GM18861 (cell line): ENCODE results near the gene PNPO.
"Not testable (repeated sequence)": the region's sequence is repeated elsewhere in the genome, so short reads cannot be mapped to it uniquely, and the experiment has no call there.

ENCODE experiments used
- ATAC-seq: cut with Tn5 transposase; IDR thresholded peaks from one replicate; pipeline ENCODE4 v1.9.1; 2021; ENCODE audit not compliant: unreplicated experiment

Gene PNPO

GRCh38 chr17:47973541-47973940 is 32.2 kb downstream of the PNPO start:
- ATAC-seq: no peak

GRCh38 chr17:47975189-47975822 is 33.9 kb downstream of the PNPO start:
- ATAC-seq: no peak

- no peak for ATAC-seq
Observed at GRCh38 chr17:47975823-47976205, 34.4 kb downstream of the PNPO start.

GRCh38 chr17:47978324-47978723 is 37.0 kb downstream of the PNPO start:
- no peak for ATAC-seq

- ATAC-seq: no peak
Observed at GRCh38 chr17:47980541-47980940, 39.2 kb downstream of the PNPO start.

- no peak for ATAC-seq
Observed at GRCh38 chr17:47981462-47981861, 40.1 kb downstream of the PNPO start.

- ATAC-seq: no peak
Observed at GRCh38 chr17:47982091-47982617, 40.8 kb downstream of the PNPO start.

- no peak for ATAC-seq
Observed at GRCh38 chr17:47982645-47983390, 41.4 kb downstream of the PNPO start.

- ATAC-seq: no peak
Observed at GRCh38 chr17:47983492-47984223, 42.3 kb downstream of the PNPO start.

- no peak for ATAC-seq
Observed at GRCh38 chr17:47986520-47986919, 45.1 kb downstream of the PNPO start.

GRCh38 chr17:47987240-47987835 is 46.0 kb downstream of the PNPO start:
- no peak for ATAC-seq

GRCh38 chr17:47988445-47988844 is 47.1 kb downstream of the PNPO start:
- ATAC-seq: not testable (repeated sequence)

- ATAC-seq: no peak
Observed at GRCh38 chr17:47989159-47989558, 47.8 kb downstream of the PNPO start.

- no peak for ATAC-seq
Observed at GRCh38 chr17:47989700-47990099, 48.3 kb downstream of the PNPO start.

- ATAC-seq: no peak
Observed at GRCh38 chr17:47990962-47991731, 49.8 kb downstream of the PNPO start.

- no peak for ATAC-seq
Observed at GRCh38 chr17:47992216-47992615, 50.8 kb downstream of the PNPO start.

GRCh38 chr17:47993031-47993564 is 51.7 kb downstream of the PNPO start:
- ATAC-seq: no peak

- ATAC-seq: no peak
Observed at GRCh38 chr17:47993964-47994363, 52.6 kb downstream of the PNPO start.

GRCh38 chr17:47994724-47995123 is 53.4 kb downstream of the PNPO start:
- ATAC-seq: no peak

GRCh38 chr17:47995241-47995935 is 54.0 kb downstream of the PNPO start:
- no peak for ATAC-seq
